HL-60 (cell line): ENCODE results near the gene EXOC2.

Experiments
- DNase-seq, 2 experiments: peaks; one replicate each; pipeline ENCODE4 v3.0.0-alpha.2; 2010 to 2020; ENCODE audit warnings: low read depth in 1 of 2, low spot score in 1 of 2
- H3K27ac ChIP-seq: fragments of 250-450 bp; sonication (Bioruptor Pico); replicated peaks from 2 replicates; pipeline ENCODE4 v1.5.1; 2020; ENCODE audit warnings: mild to moderate bottlenecking, moderate library complexity
- H3K27me3 ChIP-seq: fragments of 250-450 bp; sonication (Bioruptor Pico); 2 replicates; pipeline ENCODE4 v1.5.1; 2021; ENCODE audit warnings: mild to moderate bottlenecking, moderate library complexity; ENCODE audit not compliant: insufficient read depth, poor library complexity, severe bottlenecking
- H3K4me3 ChIP-seq: replicated peaks from 2 replicates; pipeline ENCODE4 v1.5.1; 2011; ENCODE audit warnings: mild to moderate bottlenecking, control low read depth, low read length; ENCODE audit not compliant: insufficient read depth
- CTCF ChIP-seq: IDR thresholded peaks from one replicate; pipeline ENCODE4 v1.5.1; 2011; ENCODE audit warnings: low read length, control low read depth, inconsistent platforms; ENCODE audit not compliant: insufficient read depth
- GABPA ChIP-seq: IDR thresholded peaks from 2 replicates; pipeline ENCODE4 v1.6.1; 2012; ENCODE audit warnings: low read depth
- POLR2AphosphoS5 ChIP-seq: IDR thresholded peaks from 2 replicates; pipeline ENCODE4 v1.6.1; 2012; ENCODE audit warnings: low read depth
- REST ChIP-seq: IDR thresholded peaks from 2 replicates; pipeline ENCODE4 v1.6.1; 2012; ENCODE audit warnings: low read depth; ENCODE audit not compliant: insufficient replicate concordance
- SPI1 ChIP-seq: IDR thresholded peaks from 2 replicates; pipeline ENCODE4 v1.6.1; 2012; ENCODE audit warnings: low read depth, mild to moderate bottlenecking, borderline replicate concordance

EXOC2 gene

GRCh38 chr6:456358-456867 is 236.5 kb downstream of the EXOC2 start:
- Histone ChIP-seq H3K27me3 (peaks cover 2% of the 10 kb centered on the region), H3K4me3 (no peak overlapping the region), H3K27ac (no peak overlapping the region)
- TF ChIP-seq GABPA: no peak
- TF ChIP-seq POLR2AphosphoS5: no peak
- no peak for TF ChIP-seq CTCF
- no peak for TF ChIP-seq SPI1
- TF ChIP-seq REST: no peak
- DNase-seq: no peak

- no peak for DNase-seq
Observed at GRCh38 chr6:455835-456234, 237.1 kb downstream of the EXOC2 start.

More at GRCh38 chr6:455835-456234, 237.1 kb downstream of the EXOC2 start:
- TF ChIP-seq CTCF: no peak
- TF ChIP-seq GABPA: no peak
- TF ChIP-seq SPI1: no peak
- TF ChIP-seq POLR2AphosphoS5: no peak
- TF ChIP-seq REST: no peak
- Histone ChIP-seq H3K27ac (no peak overlapping the region), H3K4me3 (no peak overlapping the region), H3K27me3 (peaks cover 2% of the 10 kb centered on the region)
